Fibroblast of villous mesenchyme (primary cell): Measurements from ENCODE around the gene KCNIP4. TPM values are rescaled to one million over a fixed set of nuclear protein-coding genes. Genes with fewer than 3 reads are reported as not detected.

Experiments
- DNase-seq: peaks from one replicate; pipeline ENCODE4 v3.0.0-alpha.2; 2010; ENCODE audit warnings: low read depth
- H3K4me3 ChIP-seq: 2 replicates; pipeline ENCODE4 v1.5.1; 2011; ENCODE audit warnings: low read depth, mild to moderate bottlenecking, low read length
- CTCF ChIP-seq: IDR thresholded peaks from 2 replicates; pipeline ENCODE4 v1.5.1; 2012; ENCODE audit warnings: low read depth, mild to moderate bottlenecking, low read length; ENCODE audit not compliant: insufficient read depth
- total RNA-seq: library from RNA; depleted of rRNA; stranded (reverse); fragments of >200 nt; gene quantifications from 2 replicates; pipeline ENCODE4 v1.2.3, GENCODE V29; 2012

Gene KCNIP4
- total RNA-seq, 1 donor: under 0.01 TPM

GRCh38 chr4:21555083-21555482, 393.5 kb downstream of the KCNIP4 start:
- H3K4me3 ChIP-seq: no peak overlapping the region
- TF ChIP-seq CTCF: no peak
- no peak for DNase-seq

DNA sequence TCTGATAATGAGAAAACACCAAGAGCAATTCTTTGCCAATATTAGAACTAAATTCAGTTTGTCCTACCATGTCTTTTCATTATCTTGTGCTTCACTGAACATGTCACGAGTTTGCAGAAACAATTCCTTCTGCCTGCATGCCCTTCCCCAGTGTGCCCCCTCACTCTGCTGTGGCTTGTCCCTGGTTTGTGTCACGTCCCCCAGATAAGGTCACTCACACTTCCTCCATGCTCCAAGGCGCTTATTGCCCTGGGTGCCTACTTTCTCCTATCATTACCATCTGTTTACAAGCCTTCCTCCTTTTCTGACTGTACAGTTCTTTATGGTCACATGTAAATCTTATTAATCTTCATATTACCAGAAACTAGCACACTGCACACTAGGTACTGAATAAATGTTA, 394.1 kb downstream of the KCNIP4 start:
- no peak for DNase-seq
- H3K4me3 ChIP-seq: no peak overlapping the region
- no peak for TF ChIP-seq CTCF

DNA sequence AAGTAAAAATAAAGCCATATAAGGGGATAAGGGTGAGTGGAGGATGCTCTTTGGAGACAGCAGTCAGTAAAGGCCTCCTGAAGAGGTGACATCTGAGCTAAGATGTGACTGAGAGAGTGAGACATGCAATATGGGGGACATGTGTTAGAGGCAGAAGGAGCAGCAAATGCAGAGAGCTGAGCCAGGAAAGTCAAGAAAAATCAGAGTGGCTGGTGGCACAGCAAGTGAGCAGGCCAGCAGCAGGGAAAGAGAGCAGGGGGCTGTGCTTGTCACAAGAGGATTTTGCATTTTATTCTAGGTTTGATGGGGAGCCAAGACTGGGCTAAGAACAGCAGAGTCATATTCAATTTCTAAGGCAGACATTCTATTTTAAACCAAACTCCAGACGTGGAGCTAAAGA, 394.5 kb downstream of the KCNIP4 start:
- DNase-seq: no peak
- no peak overlapping the region for H3K4me3 ChIP-seq
- TF ChIP-seq CTCF: no peak

GRCh38 chr4:21552455-21552854, 396.1 kb downstream of the KCNIP4 start:
- TF ChIP-seq CTCF: no peak
- DNase-seq: no peak
- no peak overlapping the region for H3K4me3 ChIP-seq

GRCh38 chr4:21544955-21545354, 403.6 kb downstream of the KCNIP4 start:
- no peak overlapping the region for H3K4me3 ChIP-seq
- no peak for TF ChIP-seq CTCF
- no peak for DNase-seq

GRCh38 chr4:21544415-21544814, 404.2 kb downstream of the KCNIP4 start:
- H3K4me3 ChIP-seq: no peak overlapping the region
- no peak for TF ChIP-seq CTCF
- no peak for DNase-seq

DNA sequence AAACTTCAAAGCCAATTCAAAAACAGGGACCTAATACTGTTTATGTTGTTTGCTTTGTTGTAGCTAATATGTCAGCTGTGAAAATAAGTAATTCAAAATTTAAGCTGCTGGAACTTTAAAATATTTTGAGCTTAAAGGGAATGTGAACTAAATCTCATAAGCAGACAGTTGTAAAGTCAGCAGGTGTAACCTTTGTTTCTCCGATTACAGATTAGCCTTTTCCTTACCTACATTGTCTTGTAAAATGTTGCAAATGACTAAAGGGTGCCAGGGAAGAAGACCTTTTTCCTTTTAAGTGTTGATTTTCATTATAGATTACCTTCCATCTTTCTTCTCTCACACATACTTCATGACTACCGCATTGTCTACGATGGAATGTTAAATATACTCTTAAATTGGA, 405.1 kb downstream of the KCNIP4 start:
- no peak overlapping the region for H3K4me3 ChIP-seq
- TF ChIP-seq CTCF: no peak
- DNase-seq: no peak
